ENCODE results near the gene MAPKAP1.

The MAPKAP1 gene

DNA sequence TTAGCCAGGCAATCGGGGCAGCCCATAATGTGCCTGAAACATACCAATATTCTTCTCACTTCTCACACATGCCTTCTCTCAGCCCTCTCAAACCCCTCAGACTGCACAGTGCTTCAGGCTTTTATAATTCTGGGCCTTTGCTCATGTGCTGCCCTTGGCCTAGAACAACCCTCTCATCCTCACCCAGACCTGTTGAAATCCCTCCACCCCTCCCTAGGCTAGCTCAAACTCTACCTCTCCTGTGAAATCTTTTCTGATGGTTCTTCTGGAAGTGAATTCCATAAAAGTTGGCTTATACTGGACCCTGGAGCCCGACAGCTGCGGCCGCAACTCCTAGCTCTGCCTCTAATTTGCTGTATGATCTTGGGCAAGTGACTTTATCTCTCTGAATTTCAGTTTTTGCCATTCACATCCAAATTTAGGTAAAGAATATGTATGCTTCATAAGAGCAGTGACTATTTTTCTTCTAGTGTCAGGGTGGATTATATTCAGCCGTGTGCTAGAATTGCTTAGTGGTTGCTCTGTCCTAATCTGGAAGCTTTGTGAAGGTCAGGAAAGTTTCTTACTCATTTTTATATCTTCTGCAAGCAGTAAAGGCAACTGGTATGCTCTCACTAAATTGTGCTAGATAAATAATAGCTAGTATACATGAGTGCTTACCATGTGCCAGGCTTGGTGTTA, 221.4 kb downstream of the MAPKAP1 start:
- no peak for TF ChIP-seq ZFX (IDR thresholded peaks at IDR 0.05; ENCODE audit: borderline replicate concordance)
- TF ChIP-seq, protein P1, sequence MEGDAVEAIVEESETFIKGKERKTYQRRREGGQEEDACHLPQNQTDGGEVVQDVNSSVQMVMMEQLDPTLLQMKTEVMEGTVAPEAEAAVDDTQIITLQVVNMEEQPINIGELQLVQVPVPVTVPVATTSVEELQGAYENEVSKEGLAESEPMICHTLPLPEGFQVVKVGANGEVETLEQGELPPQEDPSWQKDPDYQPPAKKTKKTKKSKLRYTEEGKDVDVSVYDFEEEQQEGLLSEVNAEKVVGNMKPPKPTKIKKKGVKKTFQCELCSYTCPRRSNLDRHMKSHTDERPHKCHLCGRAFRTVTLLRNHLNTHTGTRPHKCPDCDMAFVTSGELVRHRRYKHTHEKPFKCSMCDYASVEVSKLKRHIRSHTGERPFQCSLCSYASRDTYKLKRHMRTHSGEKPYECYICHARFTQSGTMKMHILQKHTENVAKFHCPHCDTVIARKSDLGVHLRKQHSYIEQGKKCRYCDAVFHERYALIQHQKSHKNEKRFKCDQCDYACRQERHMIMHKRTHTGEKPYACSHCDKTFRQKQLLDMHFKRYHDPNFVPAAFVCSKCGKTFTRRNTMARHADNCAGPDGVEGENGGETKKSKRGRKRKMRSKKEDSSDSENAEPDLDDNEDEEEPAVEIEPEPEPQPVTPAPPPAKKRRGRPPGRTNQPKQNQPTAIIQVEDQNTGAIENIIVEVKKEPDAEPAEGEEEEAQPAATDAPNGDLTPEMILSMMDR (IDR thresholded peaks at IDR 0.05), result no peak
- no peak overlapping the region for H3K27ac ChIP-seq

DNA sequence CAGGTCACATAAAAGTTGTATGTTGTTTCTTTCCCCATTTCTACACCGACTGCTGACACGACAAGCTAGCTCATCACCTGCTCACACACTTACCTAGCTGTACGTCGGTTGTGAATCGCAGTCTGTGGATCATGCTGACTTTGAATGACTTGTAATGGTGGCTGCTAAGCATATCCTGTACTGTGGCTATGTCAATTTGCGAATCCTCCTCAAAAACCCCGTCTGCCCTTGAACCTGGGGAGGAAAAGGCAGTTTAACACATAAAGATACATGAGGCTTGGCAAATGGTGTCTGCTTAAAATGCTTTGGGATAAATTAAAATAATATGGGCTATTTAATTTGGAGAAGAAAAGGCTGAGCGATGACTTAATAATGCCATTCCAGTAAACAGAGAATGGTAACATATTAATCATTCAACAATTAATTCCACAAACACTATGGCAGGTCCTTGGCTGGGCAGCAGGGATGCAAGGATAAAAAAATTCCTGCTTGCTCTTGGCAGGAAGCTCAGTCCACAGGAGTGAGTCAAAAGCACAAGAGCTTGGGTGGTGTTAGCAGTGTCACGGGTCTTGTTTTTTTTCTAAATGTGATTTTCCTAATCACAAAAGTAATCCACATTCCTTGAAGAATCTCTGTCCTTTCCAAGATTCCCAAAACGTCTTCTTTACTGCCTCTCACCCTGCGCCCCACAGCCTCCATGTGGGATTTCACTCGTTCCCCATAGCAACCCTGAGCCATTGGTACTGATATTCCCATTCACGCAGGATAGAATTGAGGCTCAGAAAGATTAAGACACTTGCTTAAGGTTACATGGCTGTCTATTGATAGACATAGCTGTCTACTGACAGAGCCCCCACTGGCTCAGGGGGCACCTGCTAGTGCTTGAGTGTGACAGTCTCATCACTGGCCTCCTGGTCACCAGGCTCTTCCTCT, 222.4 kb downstream of the MAPKAP1 start:
- no peak overlapping the region for H3K27ac ChIP-seq
- TF ChIP-seq, protein P1 (IDR thresholded peaks at IDR 0.05), result no peak
- TF ChIP-seq ZFX (IDR thresholded peaks at IDR 0.05; ENCODE audit: borderline replicate concordance), result no peak

DNA sequence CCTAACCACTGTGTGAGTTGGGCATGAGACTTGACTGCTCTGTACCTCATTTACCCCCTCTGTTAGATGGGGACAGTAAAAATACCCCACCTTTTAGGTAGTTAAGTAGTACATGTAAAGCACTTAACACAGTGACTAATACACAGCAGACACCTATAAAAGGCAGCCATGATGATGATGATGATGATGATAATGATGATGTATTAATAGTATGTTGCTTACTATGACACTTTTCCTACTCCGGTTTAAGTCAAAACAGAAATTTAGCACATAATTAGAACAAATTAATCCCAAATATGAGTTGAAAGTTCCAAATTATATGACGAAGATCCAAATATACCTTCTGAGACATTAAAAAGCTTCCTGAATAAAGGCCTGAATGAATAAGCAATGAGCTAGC, 223.3 kb downstream of the MAPKAP1 start:
- no peak overlapping the region for H3K27ac ChIP-seq

DNA sequence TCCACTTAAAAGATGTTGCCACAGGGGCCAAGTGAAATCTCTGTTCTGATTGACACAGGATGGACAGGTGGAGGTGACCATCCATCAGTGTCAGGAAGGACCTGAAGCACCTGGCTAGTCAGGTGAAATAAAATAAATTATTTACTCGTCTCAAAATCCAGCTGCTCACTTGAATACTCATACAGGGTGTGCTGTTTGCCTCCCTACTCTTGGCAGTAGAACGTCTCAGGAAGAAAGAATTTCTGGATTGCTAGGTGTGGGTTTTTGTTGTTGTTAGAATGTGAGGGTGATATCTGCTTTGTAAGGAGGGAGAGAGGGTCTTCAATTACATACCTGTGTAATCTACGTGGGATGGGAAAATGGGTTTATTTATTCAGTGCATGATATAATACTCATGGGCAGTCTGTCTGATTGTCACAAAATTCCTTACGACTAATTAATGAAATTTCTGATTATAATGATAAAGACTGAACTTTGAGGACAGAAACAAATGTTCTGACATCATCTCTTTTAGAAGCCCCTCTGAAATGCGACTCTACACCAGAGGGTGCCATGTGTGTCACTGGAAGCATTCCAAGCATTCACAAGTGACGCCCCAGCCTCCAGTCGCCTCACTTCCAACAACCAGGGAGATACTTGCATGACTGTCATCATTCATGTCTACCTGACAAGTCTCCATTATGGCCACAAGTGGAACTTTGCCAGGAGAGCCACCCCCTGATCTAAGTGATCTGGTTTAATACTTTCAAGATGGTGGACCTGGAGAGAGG, 227.0 kb downstream of the MAPKAP1 start:
- TF ChIP-seq, protein P1 (IDR thresholded peaks at IDR 0.05), result no peak
- TF ChIP-seq ZFX (IDR thresholded peaks at IDR 0.05; ENCODE audit: borderline replicate concordance), result no peak
- H3K27ac ChIP-seq, result no peak overlapping the region

More for the DNA sequence above, 223.3 kb downstream of the MAPKAP1 start:
- TF ChIP-seq, protein P1 (IDR thresholded peaks at IDR 0.05), result no peak
- no peak for TF ChIP-seq ZFX (IDR thresholded peaks at IDR 0.05; ENCODE audit: borderline replicate concordance)

DNA sequence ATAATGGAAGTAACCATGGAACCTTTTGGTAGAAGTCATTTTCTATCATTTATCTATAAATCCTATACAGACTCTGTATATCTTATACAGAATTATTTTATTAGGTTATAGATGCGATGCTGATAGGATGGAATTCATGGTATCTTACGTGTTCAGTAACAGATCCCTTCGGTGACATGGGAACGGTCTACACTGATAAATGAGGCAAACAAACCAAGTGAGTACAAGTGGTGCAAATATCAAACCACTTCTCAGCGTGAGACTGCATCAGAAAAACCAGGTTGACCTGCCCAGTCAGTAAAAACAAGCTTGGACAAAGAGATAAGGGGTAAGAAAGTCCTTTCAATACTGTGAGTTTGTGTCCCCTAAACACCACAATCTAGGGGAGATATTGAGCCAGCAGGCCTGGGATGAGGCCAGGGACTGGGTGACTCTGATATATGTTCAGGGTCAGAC, 229.9 kb downstream of the MAPKAP1 start:
- no peak for TF ChIP-seq ZFX (IDR thresholded peaks at IDR 0.05; ENCODE audit: borderline replicate concordance)
- TF ChIP-seq, protein P1 (IDR thresholded peaks at IDR 0.05), result no peak
- H3K27ac ChIP-seq, result no peak overlapping the region

DNA sequence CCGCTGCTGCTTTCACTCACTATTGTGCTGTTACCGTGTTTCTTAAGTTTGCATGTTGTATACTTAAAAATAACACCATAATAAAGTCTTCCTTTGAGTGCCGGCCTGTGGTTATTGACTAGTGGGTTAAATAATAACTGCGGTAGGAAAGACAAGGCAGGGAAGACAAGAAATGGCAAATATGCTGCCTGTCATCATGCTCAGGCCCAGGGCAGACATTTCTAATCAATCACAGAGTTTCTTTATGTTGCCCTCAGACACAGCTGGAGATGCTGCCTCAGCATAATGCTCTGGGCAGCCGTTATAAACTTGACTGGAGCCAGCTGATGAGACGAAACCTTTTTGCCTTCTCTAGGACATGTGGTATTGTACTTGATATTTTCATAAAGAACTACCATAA, 230.4 kb downstream of the MAPKAP1 start:
- TF ChIP-seq, protein P1 (IDR thresholded peaks at IDR 0.05), result no peak
- TF ChIP-seq ZFX (IDR thresholded peaks at IDR 0.05; ENCODE audit: borderline replicate concordance), result no peak
- H3K27ac ChIP-seq, result no peak overlapping the region

Measured in 22Rv1 (cell line).